ENCODE results near the gene ZPLD1. TPM values are rescaled to one million over a fixed set of nuclear protein-coding genes. Genes with fewer than 3 reads are reported as not detected.

ZPLD1 gene
- total and polyA plus RNA-seq, 10 of the 15 experiments (the other 5 are each of a cell fraction or from before 2014, with no cell fraction given): not detected

DNA sequence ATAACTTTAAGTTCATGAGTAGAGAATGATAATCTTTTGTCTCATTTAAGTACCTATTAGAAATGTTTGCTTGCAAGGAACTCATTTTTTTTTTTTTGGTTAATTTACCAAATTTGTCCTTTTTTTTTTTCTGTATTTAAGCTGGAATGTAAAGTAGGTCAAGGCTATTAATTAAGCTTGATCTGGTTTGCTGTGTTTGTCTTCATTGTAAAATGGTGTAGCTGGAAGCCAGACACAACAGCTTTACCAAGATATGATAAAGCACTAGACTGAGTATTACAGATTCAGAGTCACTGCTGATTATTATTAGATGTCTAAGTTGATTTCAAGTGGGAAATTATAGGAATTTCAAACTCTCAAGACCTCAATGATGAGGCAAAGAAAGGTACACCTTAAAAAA is 15.0 kb upstream of the ZPLD1 start (continued):
- TF ChIP-seq REST (IDR thresholded peaks at IDR 0.05; ENCODE audit: low read depth, low read length): no peak
- TF ChIP-seq ZSCAN29 (IDR thresholded peaks at IDR 0.05): no peak
- no peak for TF ChIP-seq CREM (IDR thresholded peaks at IDR 0.05; ENCODE audit: low read depth)

DNA sequence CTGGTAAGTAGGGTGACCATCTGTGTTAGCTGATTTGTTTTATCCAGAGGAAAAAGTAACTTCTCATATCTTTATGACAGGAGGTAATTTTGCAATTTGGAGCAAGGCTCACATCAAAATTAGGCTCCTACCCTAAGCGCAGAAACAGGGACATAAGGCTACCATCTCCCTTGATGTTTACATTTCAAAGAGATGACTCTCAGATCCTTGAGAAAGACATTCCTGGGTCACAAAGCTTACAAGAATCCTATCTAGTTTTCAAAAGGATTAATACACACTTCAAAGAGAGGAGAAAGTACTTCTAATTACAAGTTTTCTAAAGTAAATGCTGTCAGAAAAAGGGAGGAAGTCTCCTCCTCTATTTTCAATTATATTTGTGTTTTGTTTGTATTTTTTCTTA is 7.0 kb downstream of the ZPLD1 start:
- Histone ChIP-seq H3K4me2 (ENCODE audit: control insufficient read depth, insufficient read depth) (no peak overlapping the region), H3K4me3 (no peak overlapping the region), H3K79me2 (ENCODE audit: control insufficient read depth, insufficient read depth, low read length) (no peaks in the 10 kb centered on the region), H3K9me3 (replicated peaks; ENCODE audit: control insufficient read depth, insufficient read depth, low read length) (no peaks in the 10 kb centered on the region), H4K20me1 (ENCODE audit: control insufficient read depth, insufficient read depth) (no peaks in the 10 kb centered on the region), H3K27ac (ENCODE audit: control insufficient read depth, insufficient read depth) (no peak overlapping the region), H3K9ac (ENCODE audit: control insufficient read depth, insufficient read depth, low read length) (no peak overlapping the region), H3K36me3 (ENCODE audit: control insufficient read depth in 2 of 2, insufficient read depth in 2 of 2, low read length in 1 of 2) (no peaks in the 10 kb centered on the region), H3K27me3 (replicated peaks in 1 of 2; ENCODE audit: control insufficient read depth in 2 of 2, insufficient read depth in 2 of 2, low read length in 1 of 2) (no peaks in the 10 kb centered on the region), H2AFZ (ENCODE audit: control insufficient read depth, low read depth, low read length) (no peak overlapping the region), H3K4me1 (ENCODE audit: control insufficient read depth, insufficient read depth, low read length) (no peaks in the 10 kb centered on the region)
- no peak for FAIRE-seq
- ATAC-seq: no peak
- ChIA-PET RAD21 (ENCODE audit: unreplicated experiment) (no interaction called here), CTCF (no interaction called here), SMC1A (ENCODE audit: uncharacterized antibody, unreplicated experiment) (no interaction called here), POLR2A (no interaction called here)
- no TSS peak for BruUV-seq (replicated peaks)
- in situ Hi-C loops (cut with MboI) (no loop called here), intact Hi-C loops (cut with micrococcal nuclease; ENCODE audit: unreplicated experiment) (no loop called here)
- no peak for DNase-seq (ENCODE audit: low read depth, low spot score)
- WGBS (ENCODE audit: insufficient coverage, insufficient replicate concordance, low lambda C conversion rate, missing lambda C conversion rate): 94% methylated on average over 1 of the region's 1 CpG
- TF ChIP-seq SUZ12 (IDR thresholded peaks at IDR 0.05; ENCODE audit: unreplicated experiment): no peak
- TF ChIP-seq BHLHE40 (IDR thresholded peaks at IDR 0.05; ENCODE audit: borderline replicate concordance in 1 of 2, low read depth in 2 of 2, low read length in 1 of 2): no peak
- TF ChIP-seq, protein P1, sequence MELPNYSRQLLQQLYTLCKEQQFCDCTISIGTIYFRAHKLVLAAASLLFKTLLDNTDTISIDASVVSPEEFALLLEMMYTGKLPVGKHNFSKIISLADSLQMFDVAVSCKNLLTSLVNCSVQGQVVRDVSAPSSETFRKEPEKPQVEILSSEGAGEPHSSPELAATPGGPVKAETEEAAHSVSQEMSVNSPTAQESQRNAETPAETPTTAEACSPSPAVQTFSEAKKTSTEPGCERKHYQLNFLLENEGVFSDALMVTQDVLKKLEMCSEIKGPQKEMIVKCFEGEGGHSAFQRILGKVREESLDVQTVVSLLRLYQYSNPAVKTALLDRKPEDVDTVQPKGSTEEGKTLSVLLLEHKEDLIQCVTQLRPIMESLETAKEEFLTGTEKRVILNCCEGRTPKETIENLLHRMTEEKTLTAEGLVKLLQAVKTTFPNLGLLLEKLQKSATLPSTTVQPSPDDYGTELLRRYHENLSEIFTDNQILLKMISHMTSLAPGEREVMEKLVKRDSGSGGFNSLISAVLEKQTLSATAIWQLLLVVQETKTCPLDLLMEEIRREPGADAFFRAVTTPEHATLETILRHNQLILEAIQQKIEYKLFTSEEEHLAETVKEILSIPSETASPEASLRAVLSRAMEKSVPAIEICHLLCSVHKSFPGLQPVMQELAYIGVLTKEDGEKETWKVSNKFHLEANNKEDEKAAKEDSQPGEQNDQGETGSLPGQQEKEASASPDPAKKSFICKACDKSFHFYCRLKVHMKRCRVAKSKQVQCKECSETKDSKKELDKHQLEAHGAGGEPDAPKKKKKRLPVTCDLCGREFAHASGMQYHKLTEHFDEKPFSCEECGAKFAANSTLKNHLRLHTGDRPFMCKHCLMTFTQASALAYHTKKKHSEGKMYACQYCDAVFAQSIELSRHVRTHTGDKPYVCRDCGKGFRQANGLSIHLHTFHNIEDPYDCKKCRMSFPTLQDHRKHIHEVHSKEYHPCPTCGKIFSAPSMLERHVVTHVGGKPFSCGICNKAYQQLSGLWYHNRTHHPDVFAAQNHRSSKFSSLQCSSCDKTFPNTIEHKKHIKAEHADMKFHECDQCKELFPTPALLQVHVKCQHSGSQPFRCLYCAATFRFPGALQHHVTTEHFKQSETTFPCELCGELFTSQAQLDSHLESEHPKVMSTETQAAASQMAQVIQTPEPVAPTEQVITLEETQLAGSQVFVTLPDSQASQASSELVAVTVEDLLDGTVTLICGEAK (IDR thresholded peaks at IDR 0.05; ENCODE audit: borderline replicate concordance): no peak
- TF ChIP-seq KLF5 (IDR thresholded peaks at IDR 0.05; ENCODE audit: partially characterized antibody): no peak
- no peak for TF ChIP-seq HDAC6 (IDR thresholded peaks at IDR 0.05; ENCODE audit: unreplicated experiment)
- TF ChIP-seq MAX (IDR thresholded peaks at IDR 0.05; ENCODE audit: low read depth, low read length): no peak
- no peak for TF ChIP-seq BMI1 (IDR thresholded peaks at IDR 0.05; ENCODE audit: borderline replicate concordance)
- TF ChIP-seq ESRRA (IDR thresholded peaks at IDR 0.05; ENCODE audit: low read length): no peak
- TF ChIP-seq ELK1 (IDR thresholded peaks at IDR 0.05; ENCODE audit: low read depth, low read length): no peak
- no peak for TF ChIP-seq DPF2 (IDR thresholded peaks at IDR 0.05)
- TF ChIP-seq NR2C2 (IDR thresholded peaks at IDR 0.05; ENCODE audit: borderline replicate concordance, control insufficient read depth, insufficient read length, low read depth): no peak
- TF ChIP-seq RELA (IDR thresholded peaks at IDR 0.05; ENCODE audit: borderline replicate concordance, partially characterized antibody): no peak
- no peak for TF ChIP-seq BRCA1 (IDR thresholded peaks at IDR 0.05; ENCODE audit: low read depth, low read length)
